K562 (cell line): ENCODE results near the gene CCDC61. TPM values are rescaled to one million over a fixed set of nuclear protein-coding genes. Genes with fewer than 3 reads are reported as not detected.
A peak's percentile ranks its signal among the peaks of the same experiment; 100 is the strongest.

Experiments used
- ATAC-seq: fragments of 200-7000 bp; cut with Tn5 transposase; 3 replicates; pipeline ENCODE4 v1.9.1; 2020; ENCODE audit warnings: moderate library complexity
- BruUV-seq: library from RNA; stranded (reverse); fragments of 400-500 nt; replicated peaks from 2 replicates; lab custom pipeline; 2021; lab: Mats Ljungman, UMichigan
- CTCF ChIA-PET: fragments of 300-600 bp; formaldehyde crosslinking; extraction: SDS; loops from one replicate; lab custom pipeline; 2021; ENCODE audit warnings: low intra/inter-chr PET ratio; lab: Yijun Ruan, JAX
- POLR2A ChIA-PET: fragments of 300-600, 350-650 bp; sonication (Branson Sonifier 250); formaldehyde crosslinking; extraction: SDS; loops from one replicate; lab custom pipeline; 2021; ENCODE audit warnings: antibody characterized with exemption, inconsistent platforms; lab: Yijun Ruan, JAX
- DNase-seq, 4 experiments: peaks; one replicate each; pipeline versions ENCODE4 v3.0.0 to v3.0.0-alpha.2; 2011 to 2018; ENCODE audit warnings: low spot score in 3 of 4, mixed read lengths in 3 of 4; ENCODE audit errors: extremely low read depth in 1 of 4
- FAIRE-seq: peaks from 2 replicates; lab custom pipeline; 2011; peaks lifted over from hg19 to GRCh38; lab: Jason Lieb, UNC
- H2AFZ ChIP-seq: 2 replicates; pipeline ENCODE4 v1.6.0; 2011; ENCODE audit warnings: low read depth, low read length, control low read depth, inconsistent platforms
- H3K27ac ChIP-seq: fragments of 200-600 bp; 3 replicates; pipeline ENCODE4 v1.8.0; 2011; ENCODE audit warnings: low read depth, mild to moderate bottlenecking, control low read depth, inconsistent platforms, low read length, moderate library complexity, mixed read lengths; ENCODE audit errors: extremely low read depth
- H3K27me3 ChIP-seq, 2 experiments: fragments of 300-600 bp in 1 of 2; 2 replicates in 1 of 2; 3 replicates in 1 of 2; pipeline versions ENCODE4 v1.6.0 to v1.8.0; 2011; ENCODE audit warnings: inconsistent platforms in 2 of 2, low read length in 2 of 2, mild to moderate bottlenecking in 1 of 2, mixed read lengths in 1 of 2, moderate library complexity in 1 of 2; ENCODE audit not compliant: control insufficient read depth in 2 of 2, insufficient read depth in 2 of 2
- H3K36me3 ChIP-seq: fragments of 300-600 bp; 3 replicates; pipeline ENCODE4 v1.8.0; 2011; ENCODE audit warnings: mild to moderate bottlenecking, low read length, inconsistent platforms; ENCODE audit not compliant: control insufficient read depth, insufficient read depth
- H3K4me1 ChIP-seq, 2 experiments: fragments of 200-600 bp in 1 of 2; replicated peaks in 1 of 2; 2 replicates in 1 of 2; 3 replicates in 1 of 2; pipeline versions ENCODE4 v1.5.1 to v1.8.0; 2011; ENCODE audit warnings: inconsistent platforms in 2 of 2, low read length in 2 of 2, mild to moderate bottlenecking in 1 of 2, mixed read lengths in 1 of 2, moderate library complexity in 1 of 2; ENCODE audit not compliant: control insufficient read depth in 2 of 2, insufficient read depth in 2 of 2
- H3K4me2 ChIP-seq: 2 replicates; pipeline ENCODE4 v1.6.1; 2011; ENCODE audit warnings: low read length, control low read depth, inconsistent platforms, mixed read lengths; ENCODE audit not compliant: insufficient read depth
- H3K4me3 ChIP-seq: fragments of 200-600 bp; sonication (generic), shearing (Covaris generic); 2 replicates; pipeline ENCODE4 v1.5.1; 2016; ENCODE audit warnings: control low read depth, inconsistent platforms
- H3K79me2 ChIP-seq: fragments of 200-600 bp; 3 replicates; pipeline ENCODE4 v1.8.0; 2011; ENCODE audit warnings: low read length, inconsistent platforms; ENCODE audit not compliant: control insufficient read depth, insufficient read depth
- H3K9ac ChIP-seq, 2 experiments: 2 replicates each; pipeline versions ENCODE4 v1.6.0 to v1.6.1; 2011; ENCODE audit warnings: low read depth in 2 of 2, low read length in 2 of 2, control low read depth in 1 of 2, inconsistent platforms in 1 of 2, mild to moderate bottlenecking in 1 of 2, mixed read lengths in 1 of 2; ENCODE audit not compliant: insufficient read depth in 1 of 2
- H3K9me1 ChIP-seq: one replicate; pipeline ENCODE4 v1.6.0; 2011; ENCODE audit warnings: inconsistent platforms, mild to moderate bottlenecking, low read length, moderate library complexity; ENCODE audit not compliant: control insufficient read depth, insufficient read depth
- H3K9me3 ChIP-seq: replicated peaks from 2 replicates; pipeline ENCODE4 v1.5.1; 2011; ENCODE audit warnings: low read depth, low read length, inconsistent platforms; ENCODE audit not compliant: control insufficient read depth, insufficient read depth
- H4K20me1 ChIP-seq: replicated peaks from 2 replicates; pipeline ENCODE4 v1.6.1; 2011; ENCODE audit warnings: low read length, inconsistent platforms, mixed read lengths; ENCODE audit not compliant: control insufficient read depth, insufficient read depth
- E2F3 ChIP-seq: fragments of 250-450 bp; sonication (Bioruptor Pico); IDR thresholded peaks from 2 replicates; pipeline ENCODE4 v1.4.0; 2020; ENCODE audit warnings: mild to moderate bottlenecking
- HDAC6 ChIP-seq: IDR thresholded peaks from 2 replicates; pipeline ENCODE4 v1.6.1; 2012; ENCODE audit warnings: low read depth, mild to moderate bottlenecking, control low read depth, inconsistent platforms, low read length, moderate library complexity
- HMBOX1 ChIP-seq: sonication (generic); IDR thresholded peaks from 2 replicates; pipeline ENCODE4 v1.6.1; 2016
- L3MBTL2 ChIP-seq: fragments of 450-650 bp; IDR thresholded peaks from 2 replicates; pipeline ENCODE4 v1.6.1; 2016; ENCODE audit warnings: mild to moderate bottlenecking, moderate library complexity
- MAFF ChIP-seq: IDR thresholded peaks from 2 replicates; pipeline ENCODE4 v1.6.1; 2012; ENCODE audit warnings: low read length, improper control_type of control experiment
- NCOA1 ChIP-seq: fragments of 450-650 bp; IDR thresholded peaks from 2 replicates; pipeline ENCODE4 v1.6.1; 2016; ENCODE audit warnings: low read depth
- NCOA4 ChIP-seq: fragments of 450-650 bp; IDR thresholded peaks from 2 replicates; pipeline ENCODE4 v1.6.1; 2018; ENCODE audit warnings: mild to moderate bottlenecking; ENCODE audit not compliant: partially characterized antibody
- PRMT5 ChIP-seq: sonication (generic); formaldehyde crosslinking; IDR thresholded peaks from 2 replicates; pipeline ENCODE4 v1.5.0; 2020; ENCODE audit warnings: missing genetic modification reagents
- PTTG1 ChIP-seq: fragments of 450-650 bp; IDR thresholded peaks from 2 replicates; pipeline ENCODE4 v1.6.1; 2016; ENCODE audit warnings: low read depth, mild to moderate bottlenecking, missing genetic modification characterization, missing compliant biosample characterization
- SMC3 ChIP-seq: conservative IDR thresholded peaks from 2 replicates; pipeline ENCODE4 v1.6.1; 2011; ENCODE audit warnings: low read depth, low read length, improper control_type of control experiment; ENCODE audit not compliant: insufficient read depth
- TAF7 ChIP-seq: fragments of 450-650 bp; IDR thresholded peaks from 2 replicates; pipeline ENCODE4 v1.6.1; 2016; ENCODE audit warnings: missing genetic modification characterization, missing compliant biosample characterization
- ZNF124 ChIP-seq: sonication (generic); formaldehyde crosslinking; IDR thresholded peaks from 2 replicates; pipeline ENCODE4 v1.8.1; 2022; ENCODE audit warnings: missing genetic modification reagents
- ZNF263 ChIP-seq: sonication (generic); formaldehyde crosslinking; IDR thresholded peaks from 2 replicates; pipeline ENCODE4 v1.8.0; 2022; ENCODE audit warnings: mild to moderate bottlenecking, missing genetic modification reagents, borderline replicate concordance
- ZNF324 ChIP-seq: fragments of 250-450 bp; sonication (Bioruptor Pico); IDR thresholded peaks from 2 replicates; pipeline ENCODE4 v1.4.0; 2020; ENCODE audit warnings: mild to moderate bottlenecking
- ZNF431 ChIP-seq: sonication (generic); formaldehyde crosslinking; IDR thresholded peaks from 2 replicates; pipeline ENCODE4 v1.8.0; 2022; ENCODE audit warnings: mild to moderate bottlenecking, missing genetic modification reagents
- ZNF449 ChIP-seq: fragments of 250-450 bp; sonication (Bioruptor Pico); IDR thresholded peaks from 2 replicates; pipeline ENCODE4 v1.8.0; 2022; ENCODE audit warnings: moderate library complexity, mild to moderate bottlenecking, inconsistent platforms
- WGBS: fragments of 100-300 bp; shearing (Covaris generic); methylation state at CpG from one replicate; pipeline ENCODE4 v1.1.6; 2016; ENCODE audit warnings: low coverage, mixed read lengths; ENCODE audit not compliant: insufficient coverage; ENCODE audit errors: missing lambda C conversion rate; 5-methylcytosine and 5-hydroxymethylcytosine counted together
- in situ Hi-C: fragments of 300-500 bp; cut with MboI; formaldehyde crosslinking; loops from 4 replicates; pipeline ENCODE4 v1.15.0; 2018; ENCODE audit warnings: inconsistent platforms, mixed read lengths
- intact Hi-C: fragments of 100-400 bp; cut with micrococcal nuclease; formaldehyde crosslinking; loops from 2 replicates; pipeline ENCODE4 v1.14.2; 2022
- polyA plus RNA-seq, 8 experiments: library from polyadenylated mRNA; depleted of rRNA in 4 of 8; stranded (reverse) in 5 of 8; unstranded in 3 of 8; fragments of >200 nt; fragmentation: Nextera tagmentation in 2 of 8; fragmentation: Illumina TruSeq in 1 of 8; extraction: Ambion mirVana in 2 of 8; extraction: Trizol in 1 of 8; gene quantifications; 2 replicates each; pipeline versions ENCODE4 v1.2.1 to v1.2.3, GENCODE V29; 2011 to 2014; ENCODE audit warnings: inconsistent platforms in 1 of 8, missing spikeins in 1 of 8
- total RNA-seq, 7 experiments: library from RNA; depleted of rRNA in 6 of 7; stranded (reverse); fragments of >200 nt in 6 of 7; fragmentation: Illumina TruSeq in 2 of 7; extraction: Trizol in 2 of 7; gene quantifications; 2 replicates each; pipeline versions ENCODE4 v1.2.1 to v1.2.3, GENCODE V29; 2011 to 2021; ENCODE audit warnings: low replicate concordance in 1 of 7

Gene CCDC61
- total and polyA plus RNA-seq, 9 of the 15 experiments (the other 6 are each of a cell fraction or from before 2014, with no cell fraction given), result 0.07 to 27.0 (median 10.3) TPM

GRCh38 chr19:46017874-46018675 is 22.8 kb downstream of the CCDC61 start:
- intact Hi-C loops, result no loop called here
- no peak for FAIRE-seq

GRCh38 chr19:46018729-46019251 is 23.5 kb downstream of the CCDC61 start:
- POLR2A ChIA-PET, result no interaction called here
- no peak for TF ChIP-seq NCOA4
- no peak for TF ChIP-seq ZNF324 (CRISPR knock-in tag)
- TF ChIP-seq E2F3, result no peak
- no peak for TF ChIP-seq NCOA1
- no peak for TF ChIP-seq TAF7
- TF ChIP-seq PRMT5 (CRISPR knock-in tag), result no peak
- no peak for TF ChIP-seq ZNF263 (CRISPR knock-in tag)
- no peak for TF ChIP-seq SMC3
- TF ChIP-seq HMBOX1, result no peak
- no peak for TF ChIP-seq ZNF449 (CRISPR knock-in tag)
- TF ChIP-seq MAFF, result no peak
- no peak for TF ChIP-seq L3MBTL2

More at GRCh38 chr19:46017874-46018675, 22.8 kb downstream of the CCDC61 start:
- TF ChIP-seq PTTG1 (tag) (no peak), HDAC6 (no peak), ZNF431 (no peak), ZNF124 (CRISPR knock-in tag) (0 out of 2 replicates have a peak, but pooled peaks have one; percentile 32)
- POLR2A ChIA-PET, result no interaction called here
- in situ Hi-C loops, result no loop called here
- Histone ChIP-seq H3K9me3 (no peaks in the 10 kb centered on the region), H3K4me2 (no peak overlapping the region), H3K4me1 (peaks cover 8 to 47% of the 10 kb centered on the region in 2 experiments; a peak in 4 of 5 replicates), H3K9ac (peak overlapping the region in 1 of 2 experiments; percentile 56; a peak in 1 of 4 replicates), H3K4me3 (no peak overlapping the region), H3K27me3 (no peaks in the 10 kb centered on the region), H2AFZ (no peak overlapping the region), H4K20me1 (peaks cover 2% of the 10 kb centered on the region; the same call in 1 of the 2 replicates), H3K27ac (no peak overlapping the region), H3K9me1 (no peaks in the 10 kb centered on the region), H3K36me3 (peaks cover 14% of the 10 kb centered on the region; the same call in 1 of the 3 replicates), H3K79me2 (no peaks in the 10 kb centered on the region)
- WGBS, result 89% methylated on average over 10 of the region's 15 CpGs
- CTCF ChIA-PET, result interaction anchor here (1.0 kb wide), 1 partner anchor 104 kb away, joined by 3 read pairs; no protein-coding TSS in a partner anchor
- BruUV-seq, result no TSS peak
- no peak for ATAC-seq
- DNase-seq, result no peak

More at GRCh38 chr19:46018729-46019251, 23.5 kb downstream of the CCDC61 start:
- Histone ChIP-seq H3K36me3 (peaks cover 14% of the 10 kb centered on the region; the same call in 1 of the 3 replicates), H3K4me3 (no peak overlapping the region), H3K79me2 (no peaks in the 10 kb centered on the region), H3K27ac (no peak overlapping the region), H3K4me1 (peaks cover 8 to 47% of the 10 kb centered on the region in 2 experiments; a peak in 4 of 5 replicates), H2AFZ (no peak overlapping the region), H3K9me1 (no peaks in the 10 kb centered on the region), H4K20me1 (peaks cover 2% of the 10 kb centered on the region; the same call in 1 of the 2 replicates), H3K9me3 (no peaks in the 10 kb centered on the region), H3K4me2 (no peak overlapping the region), H3K27me3 (no peaks in the 10 kb centered on the region), H3K9ac (no peak overlapping the region)
- CTCF ChIA-PET, result no interaction called here
- BruUV-seq, result no TSS peak
- in situ Hi-C loops (no loop called here), intact Hi-C loops (no loop called here)
- ATAC-seq (no peak), DNase-seq (no peak), FAIRE-seq (no peak)
- WGBS, result 84% methylated on average over 7 of the region's 10 CpGs
